ENCODE measurements around the gene TEAD2.

The TEAD2 gene

DNA sequence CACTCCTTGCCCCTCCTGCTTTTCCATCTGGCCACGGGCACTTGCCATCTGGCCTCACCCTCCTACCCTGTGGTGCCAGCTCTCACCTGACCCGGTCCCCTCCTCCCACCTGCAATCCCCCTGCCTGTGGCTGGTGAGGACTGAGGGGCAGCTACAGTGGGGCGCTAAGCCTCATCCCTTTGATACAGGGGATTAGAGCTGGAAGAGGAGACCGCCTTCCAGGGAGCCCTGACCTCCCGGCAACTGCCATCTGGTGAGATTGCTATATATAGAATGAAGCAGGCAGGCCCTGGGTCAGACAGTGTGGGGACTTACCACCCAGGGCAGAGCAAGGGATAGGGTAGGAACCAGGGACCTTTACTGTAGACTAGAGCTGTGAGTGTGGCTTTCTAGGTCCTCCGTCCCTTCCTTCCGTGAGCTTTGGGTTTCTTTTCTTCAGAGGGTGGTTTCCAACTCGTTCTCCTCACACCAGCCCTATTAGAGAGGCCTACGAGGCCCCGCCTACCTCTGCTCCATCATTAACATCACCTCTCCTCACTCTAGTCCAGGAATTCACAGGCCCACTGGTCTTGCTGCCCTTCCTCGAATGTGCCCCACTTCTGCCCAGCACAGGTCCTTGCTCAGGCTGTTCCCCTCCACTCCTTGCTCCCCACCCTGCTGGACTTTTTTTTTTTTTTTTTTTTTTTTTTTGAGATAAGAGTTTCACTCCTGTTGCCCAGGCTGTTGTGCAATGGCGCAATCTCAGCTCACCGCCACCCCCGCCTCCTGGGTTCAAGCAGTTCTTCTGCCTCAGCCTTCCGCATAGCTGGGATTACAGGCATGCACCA lies 33.6 kb upstream of the TEAD2 start:
- CTCF ChIA-PET: interaction anchor here (0.9 to 1.4 kb wide), 3 partner anchors 8 to 75 kb away, joined by 3 to 4 read pairs (median 3); no protein-coding TSS in a partner anchor
- Mint-ChIP-seq H3K4me1 (peaks cover 40% of the 10 kb centered on the region), H3K9me3 (no peaks in the 10 kb centered on the region)

DNA sequence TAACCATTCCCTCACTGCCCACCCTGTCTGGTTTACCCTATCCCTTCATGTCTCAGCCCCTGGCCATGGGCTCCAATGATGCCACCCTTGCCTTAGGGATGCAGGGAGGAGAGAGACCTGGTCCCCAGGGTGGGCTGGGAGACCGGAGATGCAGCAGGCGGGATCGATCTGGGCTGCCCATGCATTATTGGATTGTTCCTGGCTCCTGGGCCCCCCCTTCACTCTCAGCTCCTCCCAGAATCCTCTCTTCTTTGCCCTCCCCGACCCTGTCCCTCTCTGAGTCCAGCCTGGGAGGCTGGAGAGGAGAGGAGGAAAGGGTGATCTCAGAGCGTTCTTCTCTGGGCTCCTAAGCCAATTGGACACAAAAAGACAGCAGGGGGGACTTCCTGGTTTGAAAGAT lies 31.7 kb upstream of the TEAD2 start:
- H3K27ac Mint-ChIP-seq: no peak overlapping the region
- no peaks in the 10 kb centered on the region for H3K36me3 Mint-ChIP-seq
- no peak for DNase-seq
- H3K4me1 Mint-ChIP-seq: peaks cover 35% of the 10 kb centered on the region
- H3K9me3 Mint-ChIP-seq: no peaks in the 10 kb centered on the region
- no peak overlapping the region for H3K4me3 Mint-ChIP-seq
- CTCF ChIA-PET: interaction anchor here (1.1 to 2.1 kb wide), 4 partner anchors 15 to 77 kb away, joined by 4 to 8 read pairs (median 4); no protein-coding TSS in a partner anchor
- peaks cover 84% of the 10 kb centered on the region for H3K27me3 Mint-ChIP-seq

More for the DNA sequence above, 33.6 kb upstream of the TEAD2 start:
- H3K27me3 Mint-ChIP-seq: peaks cover 76% of the 10 kb centered on the region
- H3K27ac Mint-ChIP-seq: no peak overlapping the region
- no peak overlapping the region for H3K4me3 Mint-ChIP-seq
- DNase-seq: no peak
- H3K36me3 Mint-ChIP-seq: no peaks in the 10 kb centered on the region

- Mint-ChIP-seq H3K36me3 (peaks cover 1% of the 10 kb centered on the region), H3K27ac (peak overlapping the region; percentile 34), H3K4me3 (no peak overlapping the region), H3K9me3 (no peaks in the 10 kb centered on the region), H3K4me1 (peaks cover 32% of the 10 kb centered on the region), H3K27me3 (peaks cover 74% of the 10 kb centered on the region)
- CTCF ChIA-PET: interaction anchor here (0.7 to 3.4 kb wide), 24 partner anchors 11 to 126 kb away, joined by 3 to 30 read pairs (median 5); partner anchors contain the start of genes GFY and SLC17A7
- peak; percentile 87 for DNase-seq
These were observed 29.6 kb upstream of the TEAD2 start for GRCh38 chr19:49391581-49392399.

DNA sequence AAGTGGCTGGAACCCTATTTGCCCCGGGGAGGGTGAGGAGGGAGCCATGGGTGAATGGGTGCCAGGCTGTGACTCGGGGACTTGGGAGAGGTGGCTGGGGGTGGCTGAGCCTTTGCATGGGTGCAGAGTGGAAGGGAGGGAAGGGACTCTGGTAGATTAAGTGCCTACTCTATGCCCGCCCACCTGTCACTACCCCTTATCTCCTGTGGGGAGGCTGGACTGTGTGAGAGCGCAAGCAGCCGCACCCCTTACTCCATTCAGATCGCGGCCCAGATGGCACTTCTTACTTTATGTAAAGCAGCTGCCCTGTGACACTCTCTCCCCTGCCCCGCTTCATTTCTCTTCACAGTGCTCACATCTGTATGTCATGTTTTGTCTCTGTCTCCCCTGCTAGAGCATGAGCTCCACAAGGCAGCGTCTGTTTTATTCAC lies 28.7 kb upstream of the TEAD2 start:
- DNase-seq: no peak
- Mint-ChIP-seq H3K9me3 (no peaks in the 10 kb centered on the region), H3K27ac (no peak overlapping the region), H3K36me3 (peaks cover 1% of the 10 kb centered on the region), H3K27me3 (peaks cover 66% of the 10 kb centered on the region), H3K4me3 (no peak overlapping the region), H3K4me1 (peaks cover 32% of the 10 kb centered on the region)
- CTCF ChIA-PET: interaction anchor here (0.7 to 3.4 kb wide), 21 partner anchors 10 to 126 kb away, joined by 3 to 30 read pairs (median 6); partner anchors contain the start of genes GFY and SLC17A7

DNA sequence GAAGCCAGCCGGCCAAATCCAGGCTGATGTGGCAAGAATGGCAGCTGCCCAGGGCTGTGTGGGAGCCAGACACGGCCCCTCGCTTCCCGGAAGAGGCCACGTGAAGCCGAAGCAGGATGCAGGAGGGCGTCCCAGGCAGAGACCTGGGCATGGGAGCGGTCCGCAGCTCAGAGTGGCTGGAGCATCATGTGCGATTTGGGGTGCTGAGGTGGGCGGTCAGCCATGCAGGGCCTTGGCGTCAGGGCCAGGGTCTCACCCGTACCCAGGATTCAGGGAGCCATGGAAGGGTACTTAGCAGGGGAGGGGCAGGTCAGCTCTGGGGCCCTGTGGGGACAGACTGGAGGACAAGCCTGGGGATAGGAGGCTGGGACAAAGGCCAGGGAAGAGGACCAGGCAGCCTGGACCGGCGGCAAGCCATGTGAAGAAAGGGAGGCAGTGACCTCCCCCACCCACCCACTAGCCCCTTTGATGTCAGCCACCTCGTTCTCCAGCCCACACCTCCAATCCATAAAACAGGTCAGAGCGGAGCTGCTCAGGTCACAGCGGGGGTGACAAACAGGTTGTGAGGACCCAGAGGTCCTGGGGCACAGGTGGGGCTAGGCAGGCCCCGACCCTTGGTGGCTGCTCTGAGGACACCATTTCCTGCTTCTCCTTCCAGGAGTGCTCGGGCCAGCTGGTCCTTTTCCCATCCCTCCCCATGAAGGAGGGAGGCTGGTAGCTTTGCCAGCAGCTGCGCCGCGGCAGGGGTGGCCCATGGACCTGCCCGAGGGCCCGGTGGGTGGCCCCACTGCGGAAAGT lies 28.1 kb upstream of the TEAD2 start:
- no peak overlapping the region for H3K4me3 Mint-ChIP-seq
- CTCF ChIA-PET: interaction anchor here (1.0 to 3.4 kb wide), 10 partner anchors 9 to 156 kb away, joined by 3 to 30 read pairs (median 6); no protein-coding TSS in a partner anchor
- H3K4me1 Mint-ChIP-seq: peaks cover 32% of the 10 kb centered on the region
- no peaks in the 10 kb centered on the region for H3K9me3 Mint-ChIP-seq
- H3K27me3 Mint-ChIP-seq: peaks cover 60% of the 10 kb centered on the region
- peaks cover 1% of the 10 kb centered on the region for H3K36me3 Mint-ChIP-seq
- no peak overlapping the region for H3K27ac Mint-ChIP-seq
- DNase-seq: no peak

DNA sequence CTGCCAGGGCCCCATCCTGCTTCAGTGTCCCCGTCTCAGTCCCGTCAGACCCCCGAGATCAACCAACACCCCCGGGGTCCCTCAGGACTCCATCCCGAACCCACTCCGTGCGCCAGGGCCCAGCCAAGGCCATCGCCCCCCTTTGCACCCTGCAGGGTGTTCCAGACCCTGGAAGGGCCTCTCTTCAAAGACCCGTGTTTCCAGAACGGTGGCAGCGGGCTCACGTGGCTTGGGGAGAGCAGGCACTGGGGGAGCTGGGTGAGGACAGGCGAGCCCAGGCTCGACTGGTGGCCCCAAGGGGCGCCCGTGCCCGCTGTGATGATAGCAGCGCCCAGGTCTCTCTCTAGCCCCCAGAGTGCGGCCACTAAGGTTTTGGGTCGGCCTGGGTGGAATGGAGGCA lies 27.2 kb upstream of the TEAD2 start:
- Mint-ChIP-seq H3K36me3 (peaks cover 1% of the 10 kb centered on the region), H3K9me3 (no peaks in the 10 kb centered on the region), H3K4me3 (no peak overlapping the region), H3K27ac (no peak overlapping the region), H3K4me1 (peaks cover 32% of the 10 kb centered on the region), H3K27me3 (peaks cover 50% of the 10 kb centered on the region)
- DNase-seq: no peak
- CTCF ChIA-PET: interaction anchor here (1.2 to 3.4 kb wide), 2 partner anchors 80 to 157 kb away, joined by 3 to 30 read pairs; no protein-coding TSS in a partner anchor

GRCh38 chr19:49387936-49388372 lies 25.7 kb upstream of the TEAD2 start, which contains the start of gene KASH5:
Gene KASH5, plus strand, starts transcription at chr19:49388249. Its CDS starts 2,635 bp downstream, at chr19:49390884.
- H3K27ac Mint-ChIP-seq: peak within 1 kb of the TSS; percentile 87
- peaks cover 38% of the 10 kb centered on the region for H3K27me3 Mint-ChIP-seq
- H3K4me3 Mint-ChIP-seq: peak within 1 kb of the TSS; percentile 33
- H3K9me3 Mint-ChIP-seq: peaks cover 2% of the 10 kb centered on the region
- peaks cover 32% of the 10 kb centered on the region for H3K4me1 Mint-ChIP-seq
- CTCF ChIA-PET: no interaction called here
- peak; percentile 92 for DNase-seq
- peaks cover 1% of the 10 kb centered on the region for H3K36me3 Mint-ChIP-seq

GRCh38 chr19:49383599-49383998 lies 21.4 kb upstream of the TEAD2 start:
- CTCF ChIA-PET: no interaction called here
- Mint-ChIP-seq H3K4me1 (peaks cover 13% of the 10 kb centered on the region), H3K4me3 (no peak overlapping the region), H3K36me3 (peaks cover 5% of the 10 kb centered on the region), H3K27ac (no peak overlapping the region), H3K27me3 (peaks cover 17% of the 10 kb centered on the region), H3K9me3 (peaks cover 8% of the 10 kb centered on the region)
- DNase-seq: no peak

GRCh38 chr19:49382639-49383038 lies 20.4 kb upstream of the TEAD2 start:
- Mint-ChIP-seq H3K4me1 (peaks cover 4% of the 10 kb centered on the region), H3K4me3 (no peak overlapping the region), H3K27ac (no peak overlapping the region), H3K27me3 (peaks cover 9% of the 10 kb centered on the region), H3K36me3 (peaks cover 5% of the 10 kb centered on the region), H3K9me3 (peaks cover 8% of the 10 kb centered on the region)
- DNase-seq: no peak
- CTCF ChIA-PET: no interaction called here

DNA sequence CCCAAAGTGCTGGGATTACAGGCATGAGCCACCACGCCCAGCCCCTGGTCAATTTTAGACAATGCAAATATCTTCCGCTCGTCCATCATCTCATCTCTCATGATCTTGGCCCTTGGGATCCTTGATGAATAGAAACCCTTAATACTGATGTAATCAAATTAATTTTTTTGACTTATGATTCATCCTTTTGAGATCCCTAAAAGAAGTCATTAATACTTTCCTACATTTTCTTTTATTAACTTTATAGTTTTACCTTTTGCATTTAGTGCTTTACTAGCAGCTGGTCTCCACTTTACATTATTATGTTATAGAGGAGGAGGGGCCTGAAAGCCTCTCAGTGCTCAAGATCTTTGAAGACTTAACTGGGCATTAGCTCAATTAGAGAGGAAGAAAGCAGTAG lies 18.2 kb upstream of the TEAD2 start:
- H3K27me3 Mint-ChIP-seq: peaks cover 20% of the 10 kb centered on the region
- H3K36me3 Mint-ChIP-seq: peaks cover 4% of the 10 kb centered on the region
- no peak overlapping the region for H3K27ac Mint-ChIP-seq
- H3K9me3 Mint-ChIP-seq: peaks cover 8% of the 10 kb centered on the region
- H3K4me3 Mint-ChIP-seq: no peak overlapping the region
- H3K4me1 Mint-ChIP-seq: no peaks in the 10 kb centered on the region
- CTCF ChIA-PET: interaction anchor here (2.1 kb wide), 1 partner anchor 11 kb away, joined by 7 read pairs; no protein-coding TSS in a partner anchor
- DNase-seq: no peak

GRCh38 chr19:49378512-49378911 lies 16.3 kb upstream of the TEAD2 start:
- Mint-ChIP-seq H3K4me1 (no peaks in the 10 kb centered on the region), H3K9me3 (peaks cover 7% of the 10 kb centered on the region), H3K4me3 (no peak overlapping the region), H3K27me3 (peaks cover 33% of the 10 kb centered on the region), H3K27ac (no peak overlapping the region), H3K36me3 (peaks cover 4% of the 10 kb centered on the region)
- no peak for DNase-seq
- CTCF ChIA-PET: interaction anchor here (0.7 kb wide), 1 partner anchor 149 kb away, joined by 3 read pairs; no protein-coding TSS in a partner anchor

GRCh38 chr19:49374665-49375434 lies 12.6 kb upstream of the TEAD2 start:
- CTCF ChIA-PET: interaction anchor here (1.1 kb wide), 1 partner anchor 73 kb away, joined by 3 read pairs; no protein-coding TSS in a partner anchor

More at GRCh38 chr19:49374665-49375434, 12.6 kb upstream of the TEAD2 start:
- peaks cover 30% of the 10 kb centered on the region for H3K27me3 Mint-ChIP-seq
- H3K9me3 Mint-ChIP-seq: peaks cover 3% of the 10 kb centered on the region
- H3K36me3 Mint-ChIP-seq: no peaks in the 10 kb centered on the region
- no peak for DNase-seq
- no peak overlapping the region for H3K4me3 Mint-ChIP-seq
- no peaks in the 10 kb centered on the region for H3K4me1 Mint-ChIP-seq
- H3K27ac Mint-ChIP-seq: no peak overlapping the region

All from activated naive CD4-positive, alpha-beta T cell treated with anti-CD3 and anti-CD28 coated beads, Interleukin-2, amount 10 ng/mL, durations not matched to agents 7 days and 5 days (primary cell).